H9 (cell line): Measurements from ENCODE around the gene C2orf78. TPM values are rescaled to one million over a fixed set of nuclear protein-coding genes. Genes with fewer than 3 reads are reported as not detected.

Source experiments
- DNase-seq: peaks from one replicate; pipeline ENCODE4 v3.0.0-alpha.2; 2017
- H2AFZ ChIP-seq: one replicate; pipeline ENCODE4 v1.6.1; 2013; ENCODE audit warnings: mild to moderate bottlenecking, low read length, control low read depth, moderate library complexity
- H2AK5ac ChIP-seq: 2 replicates; pipeline ENCODE4 v1.6.1; 2013; ENCODE audit warnings: low read length, control low read depth, mixed read lengths; ENCODE audit not compliant: insufficient read length
- H2BK120ac ChIP-seq: one replicate; pipeline ENCODE4 v1.6.1; 2013; ENCODE audit warnings: low read depth, mild to moderate bottlenecking, low read length, control low read depth, inconsistent platforms; ENCODE audit not compliant: poor library complexity, severe bottlenecking
- H2BK12ac ChIP-seq: 2 replicates; pipeline ENCODE4 v1.6.1; 2013; ENCODE audit warnings: low read length, control low read depth, mixed read lengths, low read depth; ENCODE audit not compliant: insufficient read length
- H2BK15ac ChIP-seq: 2 replicates; pipeline ENCODE4 v1.6.1; 2013; ENCODE audit warnings: low read depth, low read length, control low read depth
- H2BK20ac ChIP-seq: one replicate; pipeline ENCODE4 v1.6.1; 2013; ENCODE audit warnings: low read depth, mild to moderate bottlenecking, low read length, control low read depth, inconsistent platforms; ENCODE audit not compliant: poor library complexity, severe bottlenecking
- H2BK5ac ChIP-seq: 2 replicates; pipeline ENCODE4 v1.6.1; 2013; ENCODE audit warnings: low read length, control low read depth, mixed read lengths; ENCODE audit not compliant: insufficient read length
- H3K14ac ChIP-seq: 2 replicates; pipeline ENCODE4 v1.6.1; 2013; ENCODE audit warnings: low read length, control low read depth; ENCODE audit not compliant: insufficient read depth
- H3K18ac ChIP-seq: 2 replicates; pipeline ENCODE4 v1.6.1; 2013; ENCODE audit warnings: low read depth, mild to moderate bottlenecking, mixed read lengths, low read length, control low read depth; ENCODE audit not compliant: insufficient read length
- H3K23ac ChIP-seq: 2 replicates; pipeline ENCODE4 v1.6.1; 2013; ENCODE audit warnings: low read length, control low read depth, mixed read lengths, low read depth; ENCODE audit not compliant: insufficient read length
- H3K23me2 ChIP-seq: 2 replicates; pipeline ENCODE4 v1.6.1; 2013; ENCODE audit warnings: low read depth, mild to moderate bottlenecking, mixed read lengths, low read length, control low read depth; ENCODE audit not compliant: insufficient read length, poor library complexity, severe bottlenecking
- H3K27ac ChIP-seq: 2 replicates; pipeline ENCODE4 v1.5.1; 2013; ENCODE audit warnings: low read length, control low read depth, mixed read lengths, low read depth; ENCODE audit not compliant: insufficient read length
- H3K27me3 ChIP-seq: 2 replicates; pipeline ENCODE4 v1.6.1; 2013; ENCODE audit warnings: low read length, control low read depth, inconsistent platforms; ENCODE audit not compliant: insufficient read depth
- H3K4ac ChIP-seq: 2 replicates; pipeline ENCODE4 v1.6.1; 2013; ENCODE audit warnings: low read depth, mild to moderate bottlenecking, control low read depth, inconsistent platforms, low read length, moderate library complexity
- H3K4me1 ChIP-seq: 2 replicates; pipeline ENCODE4 v1.6.1; 2013; ENCODE audit warnings: low read length, control low read depth, inconsistent platforms; ENCODE audit not compliant: insufficient read depth
- H3K4me2 ChIP-seq: 2 replicates; pipeline ENCODE4 v1.6.1; 2013; ENCODE audit warnings: low read length, control low read depth, mixed read lengths; ENCODE audit not compliant: insufficient read length, insufficient read depth
- H3K56ac ChIP-seq: 2 replicates; pipeline ENCODE4 v1.6.1; 2013; ENCODE audit warnings: low read depth, mild to moderate bottlenecking, mixed read lengths, low read length, control low read depth; ENCODE audit not compliant: insufficient read length
- H3K79me1 ChIP-seq: 2 replicates; pipeline ENCODE4 v1.6.1; 2013; ENCODE audit warnings: low read depth, mild to moderate bottlenecking, moderate library complexity, low read length, control low read depth, inconsistent platforms; ENCODE audit not compliant: insufficient read depth, poor library complexity, severe bottlenecking
- H3K79me2 ChIP-seq: 2 replicates; pipeline ENCODE4 v1.6.1; 2013; ENCODE audit warnings: low read length, control low read depth, inconsistent platforms; ENCODE audit not compliant: insufficient read depth
- H3K9ac ChIP-seq: 2 replicates; pipeline ENCODE4 v1.6.1; 2013; ENCODE audit warnings: low read length, control low read depth, mixed read lengths; ENCODE audit not compliant: insufficient read length; ENCODE audit errors: extremely low read depth
- H3K9me3 ChIP-seq: one replicate; pipeline ENCODE4 v1.6.1; 2013; ENCODE audit warnings: low read depth, low read length, inconsistent platforms; ENCODE audit not compliant: control insufficient read depth
- H3T11ph ChIP-seq: one replicate; pipeline ENCODE4 v1.6.1; 2013; ENCODE audit warnings: mild to moderate bottlenecking, low read length, control low read depth, inconsistent platforms
- H4K20me1 ChIP-seq: one replicate; pipeline ENCODE4 v1.6.1; 2013; ENCODE audit not compliant: control insufficient read depth, insufficient read length, insufficient read depth
- H4K5ac ChIP-seq: 2 replicates; pipeline ENCODE4 v1.6.1; 2013; ENCODE audit warnings: low read depth, mild to moderate bottlenecking, mixed read lengths, low read length, control low read depth; ENCODE audit not compliant: insufficient read length
- H4K8ac ChIP-seq: replicated peaks from 2 replicates; pipeline ENCODE4 v1.6.1; 2013; ENCODE audit warnings: low read length, control low read depth, mixed read lengths, low read depth; ENCODE audit not compliant: insufficient read length
- H4K91ac ChIP-seq: 2 replicates; pipeline ENCODE4 v1.6.1; 2013; ENCODE audit warnings: low read depth, mild to moderate bottlenecking, moderate library complexity, mixed read lengths, low read length, control low read depth; ENCODE audit not compliant: insufficient read length
- H3K27ac Mint-ChIP-seq, 3 experiments: 2 replicates in 2 of 3; 3 replicates in 1 of 3; pipeline ENCODE4 v1.8.0; 2020 to 2021; ENCODE audit warnings: mixed read lengths in 3 of 3, mild to moderate bottlenecking in 1 of 3, moderate library complexity in 1 of 3
- H3K27me3 Mint-ChIP-seq: 2 replicates; pipeline ENCODE4 v1.8.0; 2021; ENCODE audit warnings: low read depth, mild to moderate bottlenecking, moderate library complexity, mixed read lengths
- H3K36me3 Mint-ChIP-seq, 3 experiments: 2 replicates in 2 of 3; 3 replicates in 1 of 3; pipeline ENCODE4 v1.8.0; 2020 to 2021; ENCODE audit warnings: low read depth in 3 of 3, mixed read lengths in 3 of 3; ENCODE audit not compliant: insufficient read depth in 1 of 3
- H3K4me1 Mint-ChIP-seq, 2 experiments: 2 replicates each; pipeline ENCODE4 v1.8.0; 2020; ENCODE audit warnings: mixed read lengths in 2 of 2
- H3K4me3 Mint-ChIP-seq, 2 experiments: 2 replicates in 1 of 2; 3 replicates in 1 of 2; pipeline ENCODE4 v1.8.0; 2020 to 2021; ENCODE audit warnings: mild to moderate bottlenecking in 2 of 2, mixed read lengths in 2 of 2, moderate library complexity in 1 of 2
- H3K9me3 Mint-ChIP-seq, 2 experiments: 2 replicates in 1 of 2; 3 replicates in 1 of 2; pipeline ENCODE4 v1.8.0; 2020; ENCODE audit warnings: mild to moderate bottlenecking in 2 of 2, mixed read lengths in 2 of 2, moderate library complexity in 1 of 2
- WGBS: extraction: QIAGEN DNeasy Blood & Tissue Kit; methylation state at CpG from one replicate; pipeline ENCODE4 v1.1.7; 2013; ENCODE audit warnings: missing lambda C conversion rate, low lambda C conversion rate, mixed read lengths; ENCODE audit not compliant: insufficient read length; ENCODE audit errors: extremely low coverage; 5-methylcytosine and 5-hydroxymethylcytosine counted together
- total RNA-seq: library from RNA; stranded (reverse); gene quantifications from 2 replicates; pipeline ENCODE4 v1.2.1, GENCODE V29; 2021
- TF ChIP-seq, protein P1 (sequence below): fragments of 200-600 bp; sonication (generic); conservative IDR thresholded peaks from 3 replicates; pipeline ENCODE4 v1.8.0; 2021; ENCODE audit warnings: antibody characterized with exemption, mild to moderate bottlenecking

Gene C2orf78
- total RNA-seq, 1 experiment from 2014 or later, result 0.09 TPM

GRCh38 chr2:73823416-73823815, 39.4 kb downstream of the C2orf78 start:
- Histone ChIP-seq H2BK12ac (no peak overlapping the region), H4K91ac (no peak overlapping the region), H2BK15ac (no peak overlapping the region), H3K56ac (no peak overlapping the region), H2BK5ac (no peak overlapping the region), H2BK20ac (no peak overlapping the region), H3K4me1 (no peaks in the 10 kb centered on the region; the same call in 1 of the 2 replicates), H3K27me3 (no peaks in the 10 kb centered on the region), H3K79me2 (no peaks in the 10 kb centered on the region), H3K14ac (no peak overlapping the region), H3K23me2 (no peaks in the 10 kb centered on the region), H3K79me1 (no peaks in the 10 kb centered on the region), H3K9ac (no peak overlapping the region), H2AFZ (no peak overlapping the region), H3T11ph (no peak overlapping the region), H3K9me3 (no peaks in the 10 kb centered on the region), H2BK120ac (no peak overlapping the region), H3K18ac (no peak overlapping the region), H2AK5ac (no peak overlapping the region), H3K4me2 (no peak overlapping the region), H3K4ac (no peak overlapping the region), H3K27ac (no peak overlapping the region), H4K20me1 (no peaks in the 10 kb centered on the region), H4K5ac (no peak overlapping the region), H3K23ac (no peak overlapping the region), H4K8ac (no peak overlapping the region)
- WGBS, result no CpG with 5 or more reads among the region's 2 CpGs
- TF ChIP-seq, protein P1, sequence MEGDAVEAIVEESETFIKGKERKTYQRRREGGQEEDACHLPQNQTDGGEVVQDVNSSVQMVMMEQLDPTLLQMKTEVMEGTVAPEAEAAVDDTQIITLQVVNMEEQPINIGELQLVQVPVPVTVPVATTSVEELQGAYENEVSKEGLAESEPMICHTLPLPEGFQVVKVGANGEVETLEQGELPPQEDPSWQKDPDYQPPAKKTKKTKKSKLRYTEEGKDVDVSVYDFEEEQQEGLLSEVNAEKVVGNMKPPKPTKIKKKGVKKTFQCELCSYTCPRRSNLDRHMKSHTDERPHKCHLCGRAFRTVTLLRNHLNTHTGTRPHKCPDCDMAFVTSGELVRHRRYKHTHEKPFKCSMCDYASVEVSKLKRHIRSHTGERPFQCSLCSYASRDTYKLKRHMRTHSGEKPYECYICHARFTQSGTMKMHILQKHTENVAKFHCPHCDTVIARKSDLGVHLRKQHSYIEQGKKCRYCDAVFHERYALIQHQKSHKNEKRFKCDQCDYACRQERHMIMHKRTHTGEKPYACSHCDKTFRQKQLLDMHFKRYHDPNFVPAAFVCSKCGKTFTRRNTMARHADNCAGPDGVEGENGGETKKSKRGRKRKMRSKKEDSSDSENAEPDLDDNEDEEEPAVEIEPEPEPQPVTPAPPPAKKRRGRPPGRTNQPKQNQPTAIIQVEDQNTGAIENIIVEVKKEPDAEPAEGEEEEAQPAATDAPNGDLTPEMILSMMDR, result no peak
- H3K4me1 Mint-ChIP-seq, result peaks cover 12% of the 10 kb centered on the region in 2 experiments
- H3K9me3 Mint-ChIP-seq, result no peaks in the 10 kb centered on the region
- peaks cover 0 to 1% (median 0%) of the 10 kb centered on the region in 3 experiments; a peak in 1 of 7 replicates for H3K36me3 Mint-ChIP-seq
- no peak overlapping the region for H3K4me3 Mint-ChIP-seq
- H3K27me3 Mint-ChIP-seq, result peaks cover 35% of the 10 kb centered on the region
- peak overlapping the region in 2 of 3 experiments; percentile 13 to 45; a peak in 2 of 7 replicates for H3K27ac Mint-ChIP-seq
- DNase-seq, result no peak
